H1 (cell line): Measurements from ENCODE around the gene ITPR3.

ENCODE experiments used
- JUND ChIP-seq: IDR thresholded peaks from 2 replicates; pipeline ENCODE4 v1.6.1; 2011; ENCODE audit warnings: mild to moderate bottlenecking, improper control_type of control experiment, low read length
- ZNF274 ChIP-seq: IDR thresholded peaks from 2 replicates; pipeline ENCODE4 v1.7.0; 2012; ENCODE audit warnings: low read length, borderline replicate concordance; ENCODE audit errors: extremely low read depth
- TF ChIP-seq, protein P1 (sequence below), 3 experiments: IDR thresholded peaks; 1 replicate in 2 of 3; 2 replicates in 1 of 3; pipeline versions ENCODE4 v1.5.1 to v1.6.1; 2011; ENCODE audit warnings: low read length in 3 of 3, mild to moderate bottlenecking in 3 of 3, inconsistent platforms in 2 of 3, low read depth in 1 of 3, moderate library complexity in 1 of 3; ENCODE audit not compliant: insufficient read depth in 1 of 3; ENCODE audit errors: control extremely low read depth in 1 of 3

DNA sequence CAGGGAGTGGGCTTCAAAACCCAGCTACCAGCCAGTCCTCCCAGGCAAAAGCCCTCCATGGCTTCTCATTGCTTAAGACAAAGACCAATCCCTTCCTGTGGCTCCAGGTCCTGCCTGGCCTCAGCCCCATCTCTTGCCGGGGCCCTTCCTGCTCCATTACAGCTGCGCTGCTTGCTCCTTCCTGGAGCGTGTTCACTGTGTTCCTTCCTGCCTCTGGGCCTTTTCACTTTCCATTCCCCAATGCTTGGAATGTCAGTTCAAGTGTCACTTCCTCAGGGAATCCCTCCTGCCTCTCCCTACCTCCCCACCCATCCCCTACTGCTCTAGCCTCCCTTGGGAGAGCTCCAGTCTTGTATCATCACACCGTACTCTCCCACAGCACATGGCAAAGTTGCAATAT, 11.1 kb upstream of the ITPR3 start:
- TF ChIP-seq, protein P1, sequence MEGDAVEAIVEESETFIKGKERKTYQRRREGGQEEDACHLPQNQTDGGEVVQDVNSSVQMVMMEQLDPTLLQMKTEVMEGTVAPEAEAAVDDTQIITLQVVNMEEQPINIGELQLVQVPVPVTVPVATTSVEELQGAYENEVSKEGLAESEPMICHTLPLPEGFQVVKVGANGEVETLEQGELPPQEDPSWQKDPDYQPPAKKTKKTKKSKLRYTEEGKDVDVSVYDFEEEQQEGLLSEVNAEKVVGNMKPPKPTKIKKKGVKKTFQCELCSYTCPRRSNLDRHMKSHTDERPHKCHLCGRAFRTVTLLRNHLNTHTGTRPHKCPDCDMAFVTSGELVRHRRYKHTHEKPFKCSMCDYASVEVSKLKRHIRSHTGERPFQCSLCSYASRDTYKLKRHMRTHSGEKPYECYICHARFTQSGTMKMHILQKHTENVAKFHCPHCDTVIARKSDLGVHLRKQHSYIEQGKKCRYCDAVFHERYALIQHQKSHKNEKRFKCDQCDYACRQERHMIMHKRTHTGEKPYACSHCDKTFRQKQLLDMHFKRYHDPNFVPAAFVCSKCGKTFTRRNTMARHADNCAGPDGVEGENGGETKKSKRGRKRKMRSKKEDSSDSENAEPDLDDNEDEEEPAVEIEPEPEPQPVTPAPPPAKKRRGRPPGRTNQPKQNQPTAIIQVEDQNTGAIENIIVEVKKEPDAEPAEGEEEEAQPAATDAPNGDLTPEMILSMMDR (IDR thresholded peaks at IDR 0.05; ENCODE audit: control extremely low read depth in 1 of 3, insufficient read depth in 1 of 3, low read depth in 1 of 3, low read length in 3 of 3), result no peak
- no peak for TF ChIP-seq ZNF274
- TF ChIP-seq JUND, result no peak
